SIG-M5 treated with dmso at 0.1 percent for 504 hours (cell line): ENCODE measurements around the gene YTHDC2.

Source experiments
- DNase-seq: peaks from one replicate; lab custom pipeline; 2025; ENCODE audit not compliant: unreplicated experiment; lab: John Stamatoyannopoulos, UW

The YTHDC2 gene

DNA sequence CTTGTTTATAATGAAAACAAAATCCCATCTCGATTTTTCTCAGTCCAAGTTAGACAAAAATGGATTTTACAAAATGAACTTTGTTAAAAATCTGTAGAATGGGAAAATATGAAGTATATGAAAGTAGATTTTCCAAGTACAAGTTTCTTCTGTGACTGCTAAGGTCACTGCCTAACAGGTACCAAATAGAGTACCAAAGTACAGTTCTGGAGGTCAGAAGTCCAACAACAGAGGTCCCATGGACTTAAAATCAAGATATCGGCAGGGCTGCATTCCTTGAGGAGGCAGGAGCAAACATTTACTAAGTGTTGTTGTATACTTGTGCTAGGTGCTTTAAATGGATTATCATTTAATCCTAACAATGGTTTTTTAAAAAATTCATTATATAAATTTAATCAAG lies 5.9 kb downstream of the YTHDC2 start:
- DNase-seq, result no peak

DNA sequence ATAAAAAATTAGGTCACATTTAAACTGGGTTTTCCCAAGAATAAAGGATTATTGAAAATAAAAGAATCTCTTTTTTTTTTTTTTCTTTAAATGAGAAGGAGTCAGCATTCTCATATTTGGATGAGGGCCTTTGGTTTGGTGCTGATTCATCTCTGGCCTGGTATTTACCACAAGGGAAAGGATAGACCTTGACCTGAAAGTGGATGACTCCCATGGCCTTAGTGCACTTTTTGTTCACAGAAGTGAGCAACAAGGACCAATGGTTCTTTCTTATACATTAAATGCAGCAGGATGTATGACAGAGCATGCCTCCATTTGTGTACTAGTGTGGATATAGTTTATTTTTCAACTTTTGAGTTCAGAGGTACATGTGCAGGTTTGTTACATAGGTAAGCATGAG lies 6.9 kb downstream of the YTHDC2 start:
- no peak for DNase-seq

DNA sequence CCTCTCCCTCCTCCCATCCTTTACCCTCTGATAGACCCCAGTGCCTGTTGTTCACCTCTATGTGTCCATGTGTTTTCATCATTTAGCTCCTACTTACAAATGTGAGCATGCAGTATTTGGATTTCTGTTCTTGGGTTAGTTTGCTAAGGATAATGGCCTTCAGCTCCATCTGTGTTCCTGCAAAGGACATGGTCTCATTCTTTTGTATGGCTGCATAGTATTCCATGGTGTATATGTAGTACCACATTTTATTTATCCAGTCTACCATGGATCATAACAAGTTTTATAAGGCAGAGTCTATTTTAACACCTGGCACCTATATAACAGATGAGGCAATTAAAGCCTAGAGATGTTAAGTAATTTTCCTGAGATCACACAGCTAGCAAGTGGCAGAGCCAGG lies 7.4 kb downstream of the YTHDC2 start:
- no peak for DNase-seq

DNA sequence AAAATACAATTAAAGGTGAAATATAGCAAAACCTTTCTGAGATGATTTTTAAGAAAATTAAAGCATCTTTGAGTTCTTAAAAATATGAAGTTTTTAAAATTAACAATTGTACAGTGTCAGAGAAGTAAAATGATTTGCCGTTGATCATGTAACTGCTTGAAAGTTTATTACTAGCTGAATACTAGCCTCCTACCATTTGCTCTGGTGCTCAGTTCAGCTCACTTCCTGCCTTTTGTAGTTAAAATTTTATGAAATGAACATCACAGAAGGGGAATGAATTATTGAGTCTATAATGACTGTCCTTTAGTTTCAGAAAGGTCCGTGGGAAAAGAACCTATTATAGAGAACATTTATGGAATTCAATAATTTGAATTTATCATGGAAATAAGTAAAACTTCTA lies 9.7 kb downstream of the YTHDC2 start:
- DNase-seq, result no peak

DNA sequence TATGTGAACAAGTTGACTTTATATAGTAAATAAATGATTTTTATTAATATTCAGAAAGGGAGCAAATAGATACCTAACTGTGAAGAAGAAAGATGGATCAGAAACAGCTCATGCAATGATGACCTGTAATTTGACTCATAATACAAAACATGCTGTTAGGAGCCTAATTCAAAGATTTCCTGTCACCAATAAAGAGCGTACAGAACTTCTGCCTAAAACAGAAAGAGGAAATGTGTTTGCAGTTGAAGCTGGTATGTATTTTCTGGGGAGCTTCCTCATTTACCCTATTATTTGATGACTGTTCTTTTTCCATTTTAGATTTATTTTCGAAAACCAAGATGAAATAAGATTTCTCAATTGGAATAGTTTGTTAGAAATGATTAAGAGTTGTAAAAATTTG lies 11.4 kb downstream of the YTHDC2 start:
- peak; percentile 93 for DNase-seq

DNA sequence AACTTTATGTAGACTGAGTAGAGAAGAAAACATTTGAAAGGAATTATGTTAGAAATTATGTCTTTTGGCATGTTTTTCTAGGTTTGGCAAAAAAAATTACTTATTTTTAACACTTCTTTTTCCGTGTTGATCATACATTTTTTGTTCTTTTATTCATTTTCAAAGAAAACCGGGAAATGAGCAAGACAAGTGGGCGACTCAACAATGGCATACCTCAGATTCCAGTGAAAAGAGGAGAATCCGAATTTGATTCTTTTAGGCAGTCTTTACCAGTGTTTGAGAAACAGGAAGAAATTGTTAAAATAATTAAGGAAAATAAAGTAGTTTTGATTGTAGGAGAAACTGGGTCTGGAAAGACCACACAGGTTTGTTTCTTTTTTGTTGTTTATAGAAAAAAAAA lies 12.9 kb downstream of the YTHDC2 start:
- DNase-seq, result no peak

DNA sequence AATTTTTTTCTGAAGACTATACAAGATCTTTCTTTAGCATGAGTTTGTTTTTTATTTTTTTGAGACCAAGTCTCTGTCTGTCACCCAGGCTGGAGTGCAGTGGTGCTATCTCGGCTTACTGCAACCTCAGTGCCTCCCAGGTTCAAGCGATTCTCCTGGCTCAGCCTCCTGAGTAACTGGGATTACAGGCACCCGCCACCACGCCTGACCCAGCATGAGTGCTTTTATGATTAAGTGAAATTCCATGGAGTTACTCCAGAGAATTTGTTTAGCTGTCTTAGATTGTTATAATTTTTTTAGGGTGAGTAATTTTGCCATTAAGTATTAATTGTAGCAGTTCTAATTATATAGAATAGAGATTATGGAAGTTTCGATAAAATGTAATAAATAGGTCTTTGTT lies 14.3 kb downstream of the YTHDC2 start:
- DNase-seq, result no peak

DNA sequence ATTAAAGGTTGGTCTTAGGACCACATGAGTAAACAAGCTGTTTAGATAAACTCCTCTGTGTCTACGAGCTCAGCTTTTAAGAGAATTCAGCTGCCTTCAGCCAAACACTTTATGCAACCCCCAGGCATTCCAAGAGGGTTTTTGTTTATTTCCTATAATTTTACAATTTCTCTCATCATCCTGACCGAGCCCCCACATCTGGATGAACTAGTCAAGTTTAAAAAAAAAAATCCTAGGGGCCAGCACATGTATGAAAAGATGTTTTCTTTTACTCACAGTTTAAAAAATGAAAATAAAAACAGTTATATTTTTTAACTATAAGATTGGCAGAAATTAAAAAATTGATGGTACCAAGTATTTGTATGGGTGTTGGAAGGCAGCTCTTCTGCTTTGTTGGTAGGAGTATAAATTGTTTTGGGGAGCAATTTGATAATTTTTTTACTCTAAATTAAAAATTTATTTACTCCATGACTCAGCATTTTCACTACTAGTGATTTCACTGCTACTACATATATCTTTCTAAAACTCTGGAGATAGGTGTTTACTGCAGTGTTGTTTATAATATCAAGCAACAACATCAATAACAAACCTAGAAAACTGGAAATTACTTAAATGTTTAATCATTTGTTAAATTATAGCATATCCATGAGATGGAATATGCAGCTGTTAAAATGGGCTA lies 18.1 kb downstream of the YTHDC2 start:
- no peak for DNase-seq

DNA sequence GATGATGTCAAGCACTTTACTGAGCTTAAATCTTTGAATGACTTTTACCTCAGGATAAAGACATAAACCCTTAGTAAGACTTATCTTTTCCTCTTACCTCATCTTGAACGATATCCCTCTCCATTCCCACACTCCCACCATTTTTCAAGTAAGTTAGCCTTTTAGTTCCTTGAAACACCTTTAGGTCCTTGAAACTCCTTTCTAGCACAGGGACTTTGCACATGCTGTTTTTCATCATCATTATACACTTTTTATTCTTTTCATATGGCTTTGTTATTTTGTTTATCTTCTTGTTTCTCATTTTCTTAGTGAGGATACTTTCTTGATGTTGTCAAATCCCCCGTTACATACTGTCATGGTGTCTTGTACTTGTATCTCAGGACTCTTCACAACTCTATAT lies 24.8 kb downstream of the YTHDC2 start:
- no peak for DNase-seq

DNA sequence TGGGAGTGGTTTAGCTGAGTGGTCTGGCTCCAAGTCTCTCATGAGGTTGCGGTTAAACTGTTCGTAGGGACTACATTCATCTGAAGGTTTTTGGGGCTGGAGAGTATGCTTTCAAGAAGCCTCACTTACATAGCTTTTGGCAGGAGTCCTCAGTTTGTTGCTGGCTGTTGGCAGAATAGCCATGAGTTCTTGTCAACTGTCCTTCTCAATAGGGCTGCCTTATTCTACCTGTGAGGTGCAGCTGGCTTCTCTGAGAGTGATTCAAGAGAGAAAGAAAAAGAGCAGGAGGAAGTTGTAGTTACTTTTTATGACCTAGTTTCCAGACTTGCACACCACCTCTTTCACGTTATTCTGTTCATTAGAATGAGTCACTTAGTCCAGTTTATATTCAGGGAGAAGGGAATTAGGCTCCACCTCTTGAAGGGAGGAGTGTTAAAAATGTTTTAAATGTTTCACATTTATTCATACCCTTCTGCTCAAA lies 33.2 kb downstream of the YTHDC2 start:
- DNase-seq, result peak; percentile 13

DNA sequence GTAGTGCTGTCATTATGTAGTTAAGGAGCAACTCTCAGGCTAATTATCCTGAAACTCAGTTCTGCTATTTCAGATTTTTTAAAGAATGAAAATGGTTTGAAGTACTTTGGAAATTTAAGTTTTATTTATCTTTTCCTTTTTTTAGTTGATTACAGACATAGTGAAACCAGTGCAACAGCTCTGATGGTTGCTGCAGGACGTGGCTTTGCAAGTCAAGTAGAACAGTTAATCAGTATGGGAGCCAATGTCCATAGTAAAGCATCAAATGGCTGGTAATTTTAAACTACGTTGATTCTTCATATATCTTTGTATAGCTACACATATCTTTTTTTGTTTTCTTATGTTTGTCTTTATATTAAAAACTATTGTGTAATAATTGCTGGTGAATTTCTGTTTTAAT lies 34.9 kb downstream of the YTHDC2 start:
- DNase-seq, result no peak

DNA sequence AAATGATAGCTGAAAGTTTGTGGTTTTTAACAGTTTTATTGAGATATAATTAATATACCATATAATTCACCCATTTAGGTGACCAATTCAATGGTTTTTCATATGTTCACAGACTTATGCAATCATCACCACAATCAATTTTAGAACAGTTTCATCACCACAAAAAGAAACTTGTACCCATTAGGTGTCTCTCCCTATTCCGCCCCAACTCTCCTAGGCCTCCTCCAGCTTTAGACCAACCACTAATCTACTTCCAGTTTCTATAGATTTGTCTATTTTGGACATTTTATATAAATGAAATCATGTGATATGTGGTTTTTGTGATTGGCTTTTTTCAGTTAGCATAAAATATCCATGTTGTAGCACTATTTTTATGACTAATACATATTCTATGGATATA lies 38.6 kb downstream of the YTHDC2 start:
- peak; percentile 45 for DNase-seq

DNA sequence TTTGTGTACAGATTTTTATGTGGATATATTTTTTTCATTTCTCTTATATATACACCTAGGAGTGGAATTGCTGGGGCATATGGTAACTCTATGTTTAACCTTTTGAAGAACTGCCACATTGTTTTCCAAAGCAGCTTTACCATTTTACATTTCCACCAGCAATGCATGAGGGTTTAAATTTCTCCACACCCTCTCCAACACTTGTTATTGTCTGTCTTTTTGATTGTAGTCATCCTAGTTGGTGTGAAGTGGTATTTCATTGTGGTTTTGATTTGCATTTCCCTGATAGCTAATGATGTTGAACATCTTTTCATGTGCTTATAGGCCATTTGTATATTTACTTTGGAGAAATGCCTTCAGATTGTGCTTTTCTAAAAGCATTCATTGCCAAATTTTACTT lies 39.1 kb downstream of the YTHDC2 start:
- no peak for DNase-seq

DNA sequence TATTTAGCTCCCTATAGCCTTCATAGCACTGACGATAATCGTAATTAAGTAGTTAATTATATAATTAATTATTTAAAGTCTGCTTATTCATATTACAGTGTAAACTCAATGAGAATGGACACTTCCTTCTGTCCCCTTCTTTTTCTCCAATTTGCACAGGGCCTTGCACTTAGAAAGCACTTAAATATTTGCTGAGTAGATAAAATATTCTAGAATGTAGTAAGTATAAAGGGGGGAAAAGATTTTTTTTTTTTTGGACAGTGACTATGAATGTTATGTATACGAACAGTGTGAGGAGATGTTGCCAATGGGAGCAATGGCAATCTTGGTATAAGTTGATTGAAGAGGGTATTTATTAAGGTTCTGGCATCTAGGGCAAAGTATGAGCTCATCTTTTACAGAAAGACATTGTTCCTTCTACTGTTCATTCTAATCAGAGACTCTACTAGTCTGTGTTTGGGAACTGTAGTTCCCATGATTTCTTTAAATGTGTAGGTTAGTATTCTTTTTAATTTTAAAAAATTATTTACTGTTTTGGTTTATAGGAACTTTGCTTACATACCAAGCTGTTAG lies 49.4 kb downstream of the YTHDC2 start:
- DNase-seq, result no peak

DNA sequence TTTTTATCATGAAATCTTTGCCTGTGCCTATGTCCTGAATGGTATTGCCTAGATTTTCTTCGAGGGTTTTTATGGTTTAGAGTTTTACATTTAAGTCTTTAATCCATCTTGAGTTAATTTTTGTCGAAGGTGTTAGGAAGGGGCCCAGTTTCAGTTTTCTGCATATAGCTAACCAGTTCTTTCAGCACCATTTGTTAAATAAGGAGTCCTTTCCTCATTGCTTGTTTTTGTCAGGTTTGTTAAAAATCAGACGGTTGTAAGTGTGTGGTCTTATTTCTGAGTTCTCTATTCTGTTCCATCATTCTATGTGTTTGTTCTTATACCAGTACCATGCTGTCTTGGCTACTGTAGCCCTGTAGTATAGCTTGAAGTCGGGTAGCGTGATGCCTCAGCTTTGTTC lies 55.9 kb downstream of the YTHDC2 start:
- DNase-seq, result no peak

DNA sequence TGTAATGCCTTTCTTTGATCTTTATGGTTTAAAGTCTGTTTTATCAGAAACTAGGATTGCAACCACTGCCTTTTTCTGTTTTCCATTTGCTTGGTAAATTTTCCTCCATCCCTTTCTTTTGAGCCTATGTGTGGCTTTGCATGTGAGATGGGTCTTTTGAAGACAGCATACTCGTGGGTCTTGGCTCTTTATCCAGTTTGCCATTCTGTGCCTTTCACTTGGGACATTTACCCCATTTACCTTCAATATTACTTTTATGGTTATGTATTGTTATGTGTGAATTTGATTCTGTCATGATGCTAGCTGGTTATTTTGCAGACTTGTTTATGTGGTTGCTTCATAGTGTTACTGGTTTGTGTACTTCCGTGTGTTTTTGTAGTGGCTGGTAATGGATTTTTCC lies 59.2 kb downstream of the YTHDC2 start:
- no peak for DNase-seq

DNA sequence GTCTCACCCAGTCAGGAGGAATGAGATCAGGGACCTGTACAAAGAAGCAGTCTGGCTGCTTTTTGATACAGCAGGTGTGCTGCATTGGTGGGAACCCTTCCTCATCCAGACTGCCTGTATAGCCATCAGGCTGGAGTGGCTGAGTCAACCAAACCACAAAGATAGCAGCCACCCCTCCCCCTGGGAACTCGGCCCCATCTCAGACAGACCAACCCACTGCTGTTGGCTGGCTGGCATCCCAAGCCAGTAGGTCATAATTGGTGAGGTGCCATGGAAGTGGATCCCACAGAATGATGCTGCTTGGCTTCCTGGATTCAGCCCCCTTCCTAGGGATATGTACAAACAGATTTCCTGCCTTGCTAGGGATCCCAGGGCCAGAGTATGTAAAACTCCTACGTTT lies 60.9 kb downstream of the YTHDC2 start:
- DNase-seq, result no peak

DNA sequence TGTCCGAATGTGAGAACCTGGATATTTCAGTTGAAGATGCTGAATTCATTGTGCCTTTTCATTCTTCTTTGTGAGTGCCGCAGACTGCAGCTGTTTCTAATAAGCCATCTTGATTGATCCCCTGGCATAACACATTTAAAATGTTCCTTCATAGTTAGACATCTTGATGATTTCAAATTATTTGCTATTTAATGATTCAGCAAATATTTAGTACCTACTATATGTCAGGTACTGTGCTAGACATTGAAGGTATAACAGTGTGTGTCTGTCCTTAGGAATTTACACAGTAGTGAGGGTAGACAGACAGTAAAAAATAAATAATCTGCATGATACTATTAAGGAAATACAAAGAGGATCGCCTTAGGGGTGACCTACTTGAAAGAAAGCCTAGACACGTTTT lies 61.6 kb downstream of the YTHDC2 start:
- no peak for DNase-seq

DNA sequence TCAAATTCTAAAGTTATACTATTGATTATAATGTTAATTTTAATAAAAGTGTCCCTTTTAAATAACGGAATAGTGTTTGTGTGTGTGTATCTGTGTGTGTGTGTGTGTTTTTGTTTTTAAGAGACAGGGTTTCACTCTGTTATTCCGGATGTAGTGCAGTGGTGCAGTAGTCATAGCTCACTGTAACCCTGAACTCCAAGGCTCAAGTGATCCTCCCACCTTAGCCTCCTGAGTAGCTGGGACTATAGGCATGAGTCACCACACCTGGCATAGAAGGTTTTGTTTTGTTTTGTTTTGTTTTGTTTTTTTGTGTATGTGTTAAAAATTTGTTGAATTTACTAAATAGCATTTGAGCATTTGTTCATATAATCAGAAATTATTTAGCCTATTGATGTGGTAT lies 64.6 kb downstream of the YTHDC2 start:
- DNase-seq, result no peak

DNA sequence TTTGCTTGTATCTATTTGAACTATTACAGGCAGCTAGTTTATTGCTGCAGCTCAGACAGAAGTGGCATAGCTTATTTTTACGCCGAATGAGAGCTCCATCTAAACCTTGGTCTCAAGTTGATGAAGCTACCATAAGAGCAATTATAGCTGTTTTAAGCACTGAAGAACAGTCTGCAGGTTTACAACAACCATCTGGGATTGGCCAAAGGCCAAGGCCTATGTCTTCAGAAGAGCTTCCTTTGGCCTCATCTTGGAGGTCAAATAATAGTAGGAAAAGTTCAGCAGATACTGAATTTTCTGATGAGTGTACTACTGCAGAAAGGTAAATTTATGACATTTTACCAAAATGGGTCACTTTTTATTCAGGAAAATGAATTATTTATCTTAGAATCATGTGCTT lies 67.9 kb downstream of the YTHDC2 start:
- no peak for DNase-seq

DNA sequence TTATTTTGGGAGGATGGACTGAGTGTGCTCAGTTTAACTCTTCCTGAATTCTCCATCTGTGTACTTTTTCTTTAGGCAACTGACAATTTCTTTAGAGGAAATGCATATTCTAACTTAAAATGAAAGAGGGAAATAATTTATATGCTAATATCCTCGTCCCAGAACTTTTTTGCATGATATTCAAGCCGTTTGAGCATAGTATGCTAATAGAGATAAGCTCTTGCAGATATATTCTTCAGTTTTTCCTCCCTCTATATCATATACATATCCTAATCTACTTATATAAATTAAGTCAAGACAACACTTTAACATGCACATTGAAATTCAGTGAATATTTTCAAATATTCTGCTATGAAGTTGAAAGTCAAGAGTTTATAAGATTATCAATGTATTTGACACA lies 84.7 kb downstream of the YTHDC2 start:
- DNase-seq, result no peak

DNA sequence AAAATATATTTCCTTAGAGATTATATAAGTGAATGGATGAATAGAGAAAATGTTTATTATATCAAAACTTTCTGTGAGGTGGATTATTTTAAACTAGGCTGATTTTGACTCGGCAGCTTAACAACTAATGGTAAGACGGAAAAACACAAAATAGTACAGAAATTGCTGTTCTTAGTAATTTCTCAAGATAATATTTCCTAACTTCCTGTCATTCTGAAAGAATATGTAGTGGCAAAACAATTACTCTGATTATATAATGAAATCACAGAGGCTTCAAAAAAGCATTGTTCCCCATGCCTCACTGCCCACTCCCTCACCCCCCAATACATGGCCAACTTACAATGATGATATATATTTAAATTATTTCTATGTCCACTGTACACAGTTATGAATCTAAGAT lies 85.4 kb downstream of the YTHDC2 start:
- no peak for DNase-seq

DNA sequence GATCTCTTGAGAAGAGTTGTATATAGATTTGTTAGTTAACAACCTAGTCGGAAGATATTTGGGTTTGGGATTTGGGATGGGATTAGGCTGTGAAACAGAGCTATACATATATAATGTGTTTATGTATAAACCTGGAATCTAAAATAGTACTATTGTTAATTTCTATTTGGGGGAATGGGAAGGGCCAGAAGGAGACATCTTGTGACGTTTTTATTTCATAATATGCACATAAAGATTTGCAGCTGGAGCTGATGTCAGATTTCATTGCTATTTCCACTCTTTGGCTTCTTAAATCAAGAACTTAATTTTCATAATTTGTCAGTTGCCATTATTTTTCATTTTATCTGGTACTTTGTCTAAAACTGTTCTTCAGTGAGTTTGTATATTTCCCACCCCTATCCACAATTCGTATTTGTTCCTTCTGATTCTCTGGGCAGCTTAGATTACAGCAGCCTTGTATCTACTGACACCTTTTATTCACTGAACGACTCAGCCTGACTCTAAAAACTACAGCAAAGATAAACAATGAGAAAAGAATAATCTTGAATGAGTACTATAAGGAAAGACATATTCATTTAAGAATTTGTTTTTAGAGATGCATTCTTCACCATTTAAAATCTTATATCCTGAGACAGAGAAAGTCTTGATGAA lies 86.9 kb downstream of the YTHDC2 start:
- DNase-seq, result no peak
